Stimulated activated CD4-positive, alpha-beta T cell treated with anti-CD3 and anti-CD28 coated beads, Interleukin-12 subunit alpha, Interleukin-12 subunit beta, amount 100 ng/mL, for 24 hours (primary cell): ENCODE data around the gene GGTLC2.
"Not testable (repeated sequence)": the region's sequence is repeated elsewhere in the genome, so short reads cannot be mapped to it uniquely, and the experiment has no call there.

Experiments used
- DNase-seq, 2 experiments: peaks; one replicate each; pipeline ENCODE4 v3.0.0-alpha.2; 2020; ENCODE audit warnings: low read depth in 2 of 2

GGTLC2 gene

GRCh38 chr22:22667966-22668880, 23.8 kb downstream of the GGTLC2 start:
- no peak for DNase-seq

- no peak for DNase-seq
These were observed 24.7 kb downstream of the GGTLC2 start for GRCh38 chr22:22669093-22669492.

- no peak for DNase-seq
These were observed 25.8 kb downstream of the GGTLC2 start for GRCh38 chr22:22670076-22670795.

GRCh38 chr22:22671506-22671905, 27.1 kb downstream of the GGTLC2 start:
- no peak for DNase-seq

- DNase-seq = no peak
These were observed 28.7 kb downstream of the GGTLC2 start for GRCh38 chr22:22673099-22673498.

GRCh38 chr22:22673628-22674027, 29.2 kb downstream of the GGTLC2 start:
- DNase-seq = no peak

GRCh38 chr22:22674467-22674866, 30.1 kb downstream of the GGTLC2 start:
- no peak for DNase-seq

GRCh38 chr22:22678970-22679369, 34.6 kb downstream of the GGTLC2 start:
- no peak for DNase-seq

- DNase-seq = no peak
These were observed 36.0 kb downstream of the GGTLC2 start for GRCh38 chr22:22680396-22680795.

GRCh38 chr22:22681221-22681739, 36.9 kb downstream of the GGTLC2 start:
- DNase-seq = no peak

GRCh38 chr22:22682196-22682595, 37.8 kb downstream of the GGTLC2 start:
- no peak for DNase-seq

- no peak for DNase-seq
These were observed 38.6 kb downstream of the GGTLC2 start for GRCh38 chr22:22682807-22683667.

- no peak for DNase-seq
These were observed 39.4 kb downstream of the GGTLC2 start for GRCh38 chr22:22683668-22684361.

- no peak for DNase-seq
These were observed 40.5 kb downstream of the GGTLC2 start for GRCh38 chr22:22684580-22685561.

GRCh38 chr22:22685586-22685985, 41.2 kb downstream of the GGTLC2 start:
- DNase-seq = no peak

- DNase-seq = not testable (repeated sequence)
These were observed 42.0 kb downstream of the GGTLC2 start for GRCh38 chr22:22686202-22687115.

GRCh38 chr22:22687638-22688500, 43.5 kb downstream of the GGTLC2 start:
- DNase-seq = no peak
